Medulla oblongata (tissue), 1 donor: ENCODE data around the gene EPHA2.
"Not testable (repeated sequence)": the region's sequence is repeated elsewhere in the genome, so short reads cannot be mapped to it uniquely, and the experiment has no call there.

Experiments
- DNase-seq: peaks from one replicate; pipeline ENCODE4 v3.0.0-alpha.2; 2015; ENCODE audit errors: extremely low spot score

EPHA2 gene

GRCh38 chr1:16119504-16119903 lies 36.4 kb downstream of the EPHA2 start:
- DNase-seq, result no peak

GRCh38 chr1:16118706-16119105 lies 37.2 kb downstream of the EPHA2 start:
- peak; percentile 19 for DNase-seq

GRCh38 chr1:16117936-16118335 lies 37.9 kb downstream of the EPHA2 start:
- DNase-seq, result no peak

- DNase-seq, result no peak
Observed at GRCh38 chr1:16117369-16117768, 38.5 kb downstream of the EPHA2 start.

GRCh38 chr1:16116625-16117024 lies 39.2 kb downstream of the EPHA2 start:
- DNase-seq, result no peak

GRCh38 chr1:16116002-16116401 lies 39.9 kb downstream of the EPHA2 start:
- no peak for DNase-seq

- DNase-seq, result no peak
Observed at GRCh38 chr1:16115468-16115983, 40.3 kb downstream of the EPHA2 start.

- DNase-seq, result no peak
Observed at GRCh38 chr1:16114527-16115467, 41.1 kb downstream of the EPHA2 start.

- no peak for DNase-seq
Observed at GRCh38 chr1:16112596-16113555, 43.0 kb downstream of the EPHA2 start.

GRCh38 chr1:16111771-16112595 lies 43.9 kb downstream of the EPHA2 start:
- DNase-seq, result peak; percentile 50

- DNase-seq, result no peak
Observed at GRCh38 chr1:16110884-16111283, 45.0 kb downstream of the EPHA2 start.

GRCh38 chr1:16110456-16110855 lies 45.4 kb downstream of the EPHA2 start:
- DNase-seq, result no peak

GRCh38 chr1:16109571-16109970 lies 46.3 kb downstream of the EPHA2 start:
- DNase-seq, result no peak

GRCh38 chr1:16107039-16107438 lies 48.8 kb downstream of the EPHA2 start:
- DNase-seq, result not testable (repeated sequence)

- no peak for DNase-seq
Observed at GRCh38 chr1:16101623-16102022, 54.2 kb downstream of the EPHA2 start.

- DNase-seq, result no peak
Observed at GRCh38 chr1:16099412-16099811, 56.5 kb downstream of the EPHA2 start.

GRCh38 chr1:16095447-16095846 lies 60.4 kb downstream of the EPHA2 start:
- no peak for DNase-seq

GRCh38 chr1:16094453-16095158 lies 61.3 kb downstream of the EPHA2 start:
- no peak for DNase-seq

GRCh38 chr1:16093611-16094010 lies 62.3 kb downstream of the EPHA2 start:
- no peak for DNase-seq

GRCh38 chr1:16092923-16093511 lies 62.9 kb downstream of the EPHA2 start:
- DNase-seq, result no peak
